Measurements from ENCODE around the gene UBE2G1. TPM values are rescaled to one million over a fixed set of nuclear protein-coding genes. Genes with fewer than 3 reads are reported as not detected.
"Not testable (repeated sequence)": the region's sequence is repeated elsewhere in the genome, so short reads cannot be mapped to it uniquely, and the experiment has no call there.

The UBE2G1 gene
- total RNA-seq, 2 donors from 2014 or later, result 54.1 to 59.3 TPM

GRCh38 chr17:4386406-4386805 lies 19.9 kb upstream of the UBE2G1 start:
- H3K27me3 ChIP-seq (replicated peaks; ENCODE audit: insufficient read depth), result no peaks in the 10 kb centered on the region
- no peak overlapping the region for H3K4me3 ChIP-seq
- H3K27ac ChIP-seq, result no peak overlapping the region
- intact Hi-C loops (cut with DNase I), result no loop called here
- no peaks in the 10 kb centered on the region for H3K36me3 ChIP-seq
- no peak for TF ChIP-seq POLR2AphosphoS5 (IDR thresholded peaks at IDR 0.05)
- no peak for TF ChIP-seq CTCF (IDR thresholded peaks at IDR 0.05)
- no peak for TF ChIP-seq POLR2A (IDR thresholded peaks at IDR 0.05)
- H3K9me3 ChIP-seq, result no peaks in the 10 kb centered on the region
- DNase-seq (ENCODE audit: low spot score), result no peak
- WGBS, result 66% methylated on average over 2 of the region's 2 CpGs
- no peaks in the 10 kb centered on the region for H3K4me1 ChIP-seq (replicated peaks)

- no peak overlapping the region for H3K4me3 ChIP-seq
- intact Hi-C loops (cut with DNase I), result no loop called here
- H3K4me1 ChIP-seq (replicated peaks), result no peaks in the 10 kb centered on the region
- no peaks in the 10 kb centered on the region for H3K9me3 ChIP-seq
- H3K36me3 ChIP-seq, result no peaks in the 10 kb centered on the region
- DNase-seq (ENCODE audit: low spot score), result no peak
- no peaks in the 10 kb centered on the region for H3K27me3 ChIP-seq (replicated peaks; ENCODE audit: insufficient read depth)
- no peak overlapping the region for H3K27ac ChIP-seq
- 62% methylated on average over 7 of the region's 7 CpGs for WGBS
- no peak for TF ChIP-seq CTCF (IDR thresholded peaks at IDR 0.05)
Measured at GRCh38 chr17:4381690-4382671, 15.5 kb upstream of the UBE2G1 start.

GRCh38 chr17:4378626-4379025 lies 12.2 kb upstream of the UBE2G1 start:
- Histone ChIP-seq H3K36me3 (no peaks in the 10 kb centered on the region), H3K9me3 (no peaks in the 10 kb centered on the region), H3K27me3 (replicated peaks; ENCODE audit: insufficient read depth) (no peaks in the 10 kb centered on the region), H3K27ac (no peak overlapping the region), H3K4me3 (no peak overlapping the region), H3K4me1 (replicated peaks) (no peaks in the 10 kb centered on the region)
- 80% methylated on average over 1 of the region's 1 CpG for WGBS
- no peak for DNase-seq (ENCODE audit: low spot score)
- TF ChIP-seq POLR2AphosphoS5 (IDR thresholded peaks at IDR 0.05) (no peak), CTCF (IDR thresholded peaks at IDR 0.05) (no peak), POLR2A (IDR thresholded peaks at IDR 0.05) (no peak)
- intact Hi-C loops (cut with DNase I), result no loop called here

- H3K27ac ChIP-seq; H3K9me3 ChIP-seq; DNase-seq (ENCODE audit: low spot score); H3K27me3 ChIP-seq (replicated peaks; ENCODE audit: insufficient read depth); intact Hi-C loops (cut with DNase I); H3K4me1 ChIP-seq (replicated peaks); H3K4me3 ChIP-seq; H3K36me3 ChIP-seq: not testable (repeated sequence)
- 95% methylated on average over 7 of the region's 7 CpGs for WGBS
Measured at GRCh38 chr17:4377247-4377646, 10.8 kb upstream of the UBE2G1 start.

GRCh38 chr17:4375796-4376440 lies 9.4 kb upstream of the UBE2G1 start:
- H3K9me3 ChIP-seq; H3K27me3 ChIP-seq (replicated peaks; ENCODE audit: insufficient read depth); DNase-seq (ENCODE audit: low spot score); H3K27ac ChIP-seq; H3K4me1 ChIP-seq (replicated peaks); H3K4me3 ChIP-seq; intact Hi-C loops (cut with DNase I); H3K36me3 ChIP-seq: not testable (repeated sequence)
- WGBS, result 85% methylated on average over 14 of the region's 14 CpGs

All from prostate gland (tissue), 2 donors.